PFSK-1 (cell line): ENCODE results near the gene TMOD2.

Experiments used
- POLR2AphosphoS5 ChIP-seq: IDR thresholded peaks from 2 replicates; pipeline ENCODE4 v1.6.1; 2012; ENCODE audit warnings: low read depth, mild to moderate bottlenecking, control low read depth, low read length, moderate library complexity
- SIN3A ChIP-seq: IDR thresholded peaks from 2 replicates; pipeline ENCODE4 v1.6.1; 2012; ENCODE audit warnings: mild to moderate bottlenecking, low read length, moderate library complexity, borderline replicate concordance; ENCODE audit not compliant: insufficient read depth
- TAF1 ChIP-seq: IDR thresholded peaks from 2 replicates; pipeline ENCODE4 v1.6.1; 2012; ENCODE audit warnings: low read length, control low read depth, borderline replicate concordance; ENCODE audit not compliant: insufficient read depth
- TF ChIP-seq, protein P1 (sequence below), 2 experiments: IDR thresholded peaks; 2 replicates each; pipeline versions ENCODE4 v1.6.1 to v1.8.0; 2011 to 2012; ENCODE audit warnings: low read depth in 2 of 2, low read length in 2 of 2, control low read depth in 1 of 2, inconsistent platforms in 1 of 2, mild to moderate bottlenecking in 1 of 2, moderate library complexity in 1 of 2; ENCODE audit not compliant: insufficient read depth in 1 of 2

- TF ChIP-seq POLR2AphosphoS5 (no peak), TAF1 (no peak), SIN3A (no peak)
- TF ChIP-seq, protein P1, sequence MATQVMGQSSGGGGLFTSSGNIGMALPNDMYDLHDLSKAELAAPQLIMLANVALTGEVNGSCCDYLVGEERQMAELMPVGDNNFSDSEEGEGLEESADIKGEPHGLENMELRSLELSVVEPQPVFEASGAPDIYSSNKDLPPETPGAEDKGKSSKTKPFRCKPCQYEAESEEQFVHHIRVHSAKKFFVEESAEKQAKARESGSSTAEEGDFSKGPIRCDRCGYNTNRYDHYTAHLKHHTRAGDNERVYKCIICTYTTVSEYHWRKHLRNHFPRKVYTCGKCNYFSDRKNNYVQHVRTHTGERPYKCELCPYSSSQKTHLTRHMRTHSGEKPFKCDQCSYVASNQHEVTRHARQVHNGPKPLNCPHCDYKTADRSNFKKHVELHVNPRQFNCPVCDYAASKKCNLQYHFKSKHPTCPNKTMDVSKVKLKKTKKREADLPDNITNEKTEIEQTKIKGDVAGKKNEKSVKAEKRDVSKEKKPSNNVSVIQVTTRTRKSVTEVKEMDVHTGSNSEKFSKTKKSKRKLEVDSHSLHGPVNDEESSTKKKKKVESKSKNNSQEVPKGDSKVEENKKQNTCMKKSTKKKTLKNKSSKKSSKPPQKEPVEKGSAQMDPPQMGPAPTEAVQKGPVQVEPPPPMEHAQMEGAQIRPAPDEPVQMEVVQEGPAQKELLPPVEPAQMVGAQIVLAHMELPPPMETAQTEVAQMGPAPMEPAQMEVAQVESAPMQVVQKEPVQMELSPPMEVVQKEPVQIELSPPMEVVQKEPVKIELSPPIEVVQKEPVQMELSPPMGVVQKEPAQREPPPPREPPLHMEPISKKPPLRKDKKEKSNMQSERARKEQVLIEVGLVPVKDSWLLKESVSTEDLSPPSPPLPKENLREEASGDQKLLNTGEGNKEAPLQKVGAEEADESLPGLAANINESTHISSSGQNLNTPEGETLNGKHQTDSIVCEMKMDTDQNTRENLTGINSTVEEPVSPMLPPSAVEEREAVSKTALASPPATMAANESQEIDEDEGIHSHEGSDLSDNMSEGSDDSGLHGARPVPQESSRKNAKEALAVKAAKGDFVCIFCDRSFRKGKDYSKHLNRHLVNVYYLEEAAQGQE (IDR thresholded peaks at IDR 0.05; ENCODE audit: insufficient read depth in 1 of 2, low read depth in 2 of 2, low read length in 2 of 2), result no peak
Measured at GRCh38 chr15:51727141-51727897, 24.1 kb upstream of the TMOD2 start.
